Loucy (cell line): ENCODE measurements around the gene TXNDC17.

Experiments
- H2AFZ ChIP-seq: fragments of 200-600 bp; sonication (generic); 2 replicates; pipeline ENCODE4 v1.6.0; 2016; ENCODE audit warnings: antibody characterized with exemption, mild to moderate bottlenecking, low read length, moderate library complexity
- H3F3A ChIP-seq: fragments of 200-600 bp; 2 replicates; pipeline ENCODE4 v1.6.0; 2016; ENCODE audit warnings: antibody characterized with exemption, low read depth, mild to moderate bottlenecking
- H3K27me3 ChIP-seq: fragments of 200-600 bp; sonication (generic); 2 replicates; pipeline ENCODE4 v1.6.1; 2014; ENCODE audit warnings: low read length, mild to moderate bottlenecking; ENCODE audit not compliant: insufficient read depth, poor library complexity, severe bottlenecking
- H3K36me3 ChIP-seq: fragments of 200-600 bp; sonication (generic); 2 replicates; pipeline ENCODE4 v1.6.1; 2016; ENCODE audit warnings: low read length; ENCODE audit not compliant: insufficient read depth
- H3K4me1 ChIP-seq: fragments of 200-600 bp; sonication (generic); 2 replicates; pipeline ENCODE4 v1.5.1; 2014; ENCODE audit warnings: low read length, mild to moderate bottlenecking; ENCODE audit not compliant: insufficient read depth, poor library complexity, severe bottlenecking
- H3K4me2 ChIP-seq: fragments of 200-600 bp; sonication (generic); 2 replicates; pipeline ENCODE4 v1.6.0; 2014; ENCODE audit warnings: antibody characterized with exemption, low read length, low read depth, mild to moderate bottlenecking; ENCODE audit not compliant: poor library complexity, severe bottlenecking
- H3K4me3 ChIP-seq: fragments of 200-600 bp; sonication (generic); 2 replicates; pipeline ENCODE4 v1.5.1; 2014; ENCODE audit warnings: low read length, mild to moderate bottlenecking, mixed read lengths; ENCODE audit not compliant: poor library complexity, severe bottlenecking
- H3K79me2 ChIP-seq: fragments of 200-600 bp; sonication (generic); 2 replicates; pipeline ENCODE4 v1.6.1; 2014; ENCODE audit warnings: low read length; ENCODE audit not compliant: insufficient read depth
- H3K9ac ChIP-seq: fragments of 200-600 bp; sonication (generic); 2 replicates; pipeline ENCODE4 v1.6.0; 2014; ENCODE audit warnings: mild to moderate bottlenecking, low read depth, low read length, moderate library complexity; ENCODE audit not compliant: poor library complexity, severe bottlenecking
- H3K9me2 ChIP-seq: fragments of 200-600 bp; sonication (generic); replicated peaks from 2 replicates; pipeline ENCODE4 v1.6.1; 2016; ENCODE audit warnings: low read depth, low read length, mixed read lengths
- H3K9me3 ChIP-seq: fragments of 200-600 bp; sonication (generic); 2 replicates; pipeline ENCODE4 v1.6.1; 2014; ENCODE audit warnings: mild to moderate bottlenecking, antibody characterized with exemption, low read length, low read depth; ENCODE audit not compliant: insufficient read depth
- H4K20me1 ChIP-seq: fragments of 200-600 bp; sonication (generic); 2 replicates; pipeline ENCODE4 v1.6.0; 2014; ENCODE audit warnings: antibody characterized with exemption, low read length, mild to moderate bottlenecking; ENCODE audit not compliant: insufficient read depth, poor library complexity, severe bottlenecking
- CTCF ChIP-seq: fragments of 200-600 bp; sonication (generic); conservative IDR thresholded peaks from 2 replicates; pipeline ENCODE4 v1.5.1; 2014; ENCODE audit warnings: mild to moderate bottlenecking, antibody characterized with exemption, low read length
- EZH2phosphoT487 ChIP-seq: fragments of 200-600 bp; IDR thresholded peaks from 2 replicates; pipeline ENCODE4 v1.6.1; 2018; ENCODE audit warnings: antibody characterized with exemption, mild to moderate bottlenecking, moderate library complexity, borderline replicate concordance

TXNDC17 gene

GRCh38 chr17:6632530-6632929 is 8.3 kb upstream of the TXNDC17 start:
- no peaks in the 10 kb centered on the region for H3K79me2 ChIP-seq
- no peaks in the 10 kb centered on the region for H4K20me1 ChIP-seq
- no peak overlapping the region for H3K9ac ChIP-seq
- H3K4me1 ChIP-seq = no peaks in the 10 kb centered on the region
- H3K27me3 ChIP-seq = no peaks in the 10 kb centered on the region
- H3F3A ChIP-seq = no peaks in the 10 kb centered on the region
- no peak for TF ChIP-seq EZH2phosphoT487
- TF ChIP-seq CTCF = no peak
- no peaks in the 10 kb centered on the region for H3K9me3 ChIP-seq
- H3K36me3 ChIP-seq = peaks cover 25% of the 10 kb centered on the region; the same call in 1 of the 2 replicates
- no peaks in the 10 kb centered on the region for H3K9me2 ChIP-seq
- no peak overlapping the region for H2AFZ ChIP-seq
- no peak overlapping the region for H3K4me3 ChIP-seq
- no peak overlapping the region for H3K4me2 ChIP-seq

GRCh38 chr17:6633263-6633662 is 7.6 kb upstream of the TXNDC17 start:
- Histone ChIP-seq H3K36me3 (peaks cover 18% of the 10 kb centered on the region; the same call in 1 of the 2 replicates), H3K79me2 (0 out of 2 replicates have a peak, but pooled peaks cover 1% of the 10 kb centered on the region)
- TF ChIP-seq EZH2phosphoT487 = no peak
- TF ChIP-seq CTCF = no peak

GRCh38 chr17:6636105-6636504 is 4.8 kb upstream of the TXNDC17 start:
- Histone ChIP-seq H4K20me1 (peaks cover 9% of the 10 kb centered on the region), H3K79me2 (peaks cover 24% of the 10 kb centered on the region; the same call in 1 of the 2 replicates), H3K9me3 (no peaks in the 10 kb centered on the region), H3K4me1 (peaks cover 9% of the 10 kb centered on the region), H3K9ac (no peak overlapping the region), H2AFZ (no peak overlapping the region), H3K4me2 (no peak overlapping the region), H3K4me3 (no peak overlapping the region), H3K36me3 (peaks cover 14% of the 10 kb centered on the region; the same call in 1 of the 2 replicates), H3K9me2 (no peaks in the 10 kb centered on the region), H3F3A (no peaks in the 10 kb centered on the region), H3K27me3 (no peaks in the 10 kb centered on the region)
- TF ChIP-seq CTCF = no peak
- no peak for TF ChIP-seq EZH2phosphoT487

More at GRCh38 chr17:6633263-6633662, 7.6 kb upstream of the TXNDC17 start:
- no peaks in the 10 kb centered on the region for H3F3A ChIP-seq
- no peaks in the 10 kb centered on the region for H3K27me3 ChIP-seq
- H3K4me2 ChIP-seq = no peak overlapping the region
- H3K4me3 ChIP-seq = no peak overlapping the region
- no peaks in the 10 kb centered on the region for H3K9me2 ChIP-seq
- no peak overlapping the region for H2AFZ ChIP-seq
- H4K20me1 ChIP-seq = no peaks in the 10 kb centered on the region
- H3K9ac ChIP-seq = no peak overlapping the region
- H3K9me3 ChIP-seq = no peaks in the 10 kb centered on the region
- no peaks in the 10 kb centered on the region for H3K4me1 ChIP-seq
